ENCODE measurements around the gene AMOTL1. TPM values are rescaled to one million over a fixed set of nuclear protein-coding genes. Genes with fewer than 3 reads are reported as not detected.
A peak's percentile ranks its signal among the peaks of the same experiment; 100 is the strongest.

AMOTL1 gene
- total RNA-seq, 1 experiment from 2014 or later = 32.6 TPM

DNA sequence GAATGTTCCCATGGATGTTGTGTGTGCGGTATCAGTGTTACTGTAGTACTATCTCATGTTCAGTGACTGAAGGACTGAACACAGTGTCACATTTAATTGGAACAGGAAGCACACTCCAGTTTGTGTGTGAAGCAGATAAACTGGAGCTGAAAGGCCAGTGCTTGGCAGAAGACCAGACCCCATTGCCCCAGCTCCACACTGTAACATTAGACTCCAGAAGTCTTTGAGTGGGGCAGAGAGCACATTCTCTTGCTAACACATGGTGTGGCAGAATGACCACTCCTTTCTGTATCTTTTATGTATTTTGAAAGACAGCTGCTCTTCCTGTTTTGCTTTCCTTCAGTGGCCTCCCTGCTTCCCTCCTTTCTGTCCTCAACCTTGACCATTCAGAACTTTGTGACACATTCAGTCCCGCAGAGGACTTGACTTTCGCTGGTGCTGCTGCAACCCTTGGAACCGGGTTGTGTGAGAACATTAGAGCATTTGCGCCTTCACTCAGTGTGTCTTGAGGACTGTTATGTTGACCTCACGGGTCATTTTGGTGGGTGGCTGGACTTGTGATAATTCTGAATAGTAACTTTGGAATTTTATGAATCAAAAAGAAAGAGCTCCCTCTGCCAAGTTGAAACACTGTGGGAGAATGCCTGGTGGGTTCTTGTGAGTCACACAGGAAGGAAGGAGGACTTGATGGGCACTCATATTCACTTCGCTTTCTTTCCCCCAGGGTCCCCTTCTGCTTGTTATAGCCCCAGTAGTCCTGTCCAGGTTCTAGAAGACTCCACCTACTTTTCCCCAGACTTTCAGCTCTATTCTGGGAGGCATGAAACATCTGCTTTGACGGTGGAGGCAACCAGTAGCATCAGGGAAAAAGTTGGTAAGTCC is 26.4 kb downstream of the AMOTL1 start:
- POLR2A ChIA-PET (ENCODE audit: unreplicated experiment) = interaction anchor here (0.7 kb wide), 1 partner anchor 23 kb away, joined by 4 read pairs; no protein-coding TSS in a partner anchor
- Histone ChIP-seq H3K79me2 (ENCODE audit: low read length) (peaks cover 85% of the 10 kb centered on the region), H4K20me1 (ENCODE audit: low read length) (no peaks in the 10 kb centered on the region), H3K4me1 (ENCODE audit: insufficient read depth, low read length) (peaks cover 72% of the 10 kb centered on the region), H3K36me3 (ENCODE audit: low read depth, low read length) (peaks cover 11% of the 10 kb centered on the region; the same call in 1 of the 2 replicates), H3K4me2 (ENCODE audit: low read length) (peak overlapping the region; percentile 76), H2AFZ (ENCODE audit: low read length) (0 out of 2 replicates have a peak overlapping the region, but pooled peaks have one; percentile 2), H3K9me3 (ENCODE audit: low read length) (no peaks in the 10 kb centered on the region), H3K4me3 (ENCODE audit: low read length) (peak overlapping the region; percentile 37), H3K9me2 (replicated peaks; ENCODE audit: low read length) (no peaks in the 10 kb centered on the region), H3F3A (ENCODE audit: low read length, unreplicated experiment) (peaks cover 15% of the 10 kb centered on the region), H3K27ac (ENCODE audit: low read length) (peak overlapping the region; percentile 91), H3K27me3 (ENCODE audit: low read length) (no peaks in the 10 kb centered on the region), H3K9ac (ENCODE audit: low read length) (peak overlapping the region; percentile 60)
- ATAC-seq (peak; percentile 79), DNase-seq (peak; percentile 94)
- BruUV-seq (replicated peaks) = no TSS peak
- TF ChIP-seq, protein P1, sequence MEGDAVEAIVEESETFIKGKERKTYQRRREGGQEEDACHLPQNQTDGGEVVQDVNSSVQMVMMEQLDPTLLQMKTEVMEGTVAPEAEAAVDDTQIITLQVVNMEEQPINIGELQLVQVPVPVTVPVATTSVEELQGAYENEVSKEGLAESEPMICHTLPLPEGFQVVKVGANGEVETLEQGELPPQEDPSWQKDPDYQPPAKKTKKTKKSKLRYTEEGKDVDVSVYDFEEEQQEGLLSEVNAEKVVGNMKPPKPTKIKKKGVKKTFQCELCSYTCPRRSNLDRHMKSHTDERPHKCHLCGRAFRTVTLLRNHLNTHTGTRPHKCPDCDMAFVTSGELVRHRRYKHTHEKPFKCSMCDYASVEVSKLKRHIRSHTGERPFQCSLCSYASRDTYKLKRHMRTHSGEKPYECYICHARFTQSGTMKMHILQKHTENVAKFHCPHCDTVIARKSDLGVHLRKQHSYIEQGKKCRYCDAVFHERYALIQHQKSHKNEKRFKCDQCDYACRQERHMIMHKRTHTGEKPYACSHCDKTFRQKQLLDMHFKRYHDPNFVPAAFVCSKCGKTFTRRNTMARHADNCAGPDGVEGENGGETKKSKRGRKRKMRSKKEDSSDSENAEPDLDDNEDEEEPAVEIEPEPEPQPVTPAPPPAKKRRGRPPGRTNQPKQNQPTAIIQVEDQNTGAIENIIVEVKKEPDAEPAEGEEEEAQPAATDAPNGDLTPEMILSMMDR (conservative IDR thresholded peaks at IDR 0.05; ENCODE audit: low read depth, low read length) = no peak
- TF ChIP-seq EZH2 (IDR thresholded peaks at IDR 0.05; ENCODE audit: low read length, unreplicated experiment) (no peak), EZH2phosphoT487 (IDR thresholded peaks at IDR 0.05; ENCODE audit: borderline replicate concordance, low read length) (no peak)
- CTCF ChIA-PET = interaction anchor here (0.6 to 1.4 kb wide), 2 partner anchors 171 to 172 kb away, joined by 4 to 6 read pairs; no protein-coding TSS in a partner anchor
- intact Hi-C loops (cut with micrococcal nuclease) = no loop called here

DNA sequence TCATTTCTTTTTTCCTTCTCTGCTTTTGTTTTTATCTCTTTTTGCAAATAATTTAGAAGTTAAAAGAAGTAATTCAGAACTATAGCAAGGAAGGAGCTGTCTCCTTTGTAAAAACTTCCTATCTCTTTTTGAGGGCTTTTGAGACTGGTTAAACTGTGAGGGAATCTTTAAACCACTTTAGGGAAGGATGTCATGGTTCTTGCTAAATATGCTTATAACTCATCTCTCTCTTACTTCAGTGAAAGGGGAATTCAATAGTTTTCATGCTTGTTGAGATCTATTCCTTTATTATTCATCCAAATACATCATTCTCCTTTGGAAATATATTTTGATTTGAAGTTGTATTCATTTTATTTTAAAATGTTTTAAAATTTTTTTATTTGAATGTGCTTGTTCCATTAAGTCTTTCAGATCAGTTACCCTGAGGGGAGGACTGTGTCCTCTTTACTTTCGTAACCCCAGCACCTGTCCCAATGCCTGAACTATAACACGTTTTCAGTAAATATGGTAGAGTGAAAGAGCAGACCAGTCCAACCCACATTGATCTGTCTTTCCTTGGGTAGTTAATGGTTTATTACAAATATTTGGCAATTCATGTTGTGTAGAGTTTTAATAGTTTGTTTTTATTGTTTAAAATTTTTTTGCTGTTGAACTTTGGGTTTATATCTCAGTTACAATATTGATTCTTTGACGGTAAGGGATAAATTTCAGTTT is 27.5 kb downstream of the AMOTL1 start:
- Histone ChIP-seq H2AFZ (ENCODE audit: low read length) (no peak overlapping the region), H3K4me3 (ENCODE audit: low read length) (no peak overlapping the region), H3F3A (ENCODE audit: low read length, unreplicated experiment) (peaks cover 15% of the 10 kb centered on the region), H3K27me3 (ENCODE audit: low read length) (no peaks in the 10 kb centered on the region), H3K27ac (ENCODE audit: low read length) (peak overlapping the region; percentile 91), H3K4me1 (ENCODE audit: insufficient read depth, low read length) (peaks cover 61% of the 10 kb centered on the region), H3K9ac (ENCODE audit: low read length) (no peak overlapping the region), H3K79me2 (ENCODE audit: low read length) (peaks cover 75% of the 10 kb centered on the region), H3K36me3 (ENCODE audit: low read depth, low read length) (peaks cover 21% of the 10 kb centered on the region), H3K9me2 (replicated peaks; ENCODE audit: low read length) (no peaks in the 10 kb centered on the region), H3K9me3 (ENCODE audit: low read length) (no peaks in the 10 kb centered on the region), H4K20me1 (ENCODE audit: low read length) (no peaks in the 10 kb centered on the region), H3K4me2 (ENCODE audit: low read length) (peak overlapping the region; percentile 76)
- ChIA-PET CTCF (interaction anchor here (0.7 kb wide), 1 partner anchor 11 kb away, joined by 3 read pairs; no protein-coding TSS in a partner anchor), POLR2A (ENCODE audit: unreplicated experiment) (no interaction called here)
- intact Hi-C loops (cut with micrococcal nuclease) = no loop called here
- ATAC-seq (no peak), DNase-seq (no peak)
- TF ChIP-seq EZH2 (IDR thresholded peaks at IDR 0.05; ENCODE audit: low read length, unreplicated experiment) (no peak), EZH2phosphoT487 (IDR thresholded peaks at IDR 0.05; ENCODE audit: borderline replicate concordance, low read length) (no peak)
- TF ChIP-seq, protein P1 (conservative IDR thresholded peaks at IDR 0.05; ENCODE audit: low read depth, low read length) = no peak
- no TSS peak for BruUV-seq (replicated peaks)
